OCI-LY1 (cell line): ENCODE measurements around the gene KIF13A.
"Not testable (repeated sequence)": the region's sequence is repeated elsewhere in the genome, so short reads cannot be mapped to it uniquely, and the experiment has no call there.

ENCODE experiments used
- H2AFZ ChIP-seq: fragments of 200-600 bp; sonication (generic), shearing (Covaris generic); 2 replicates; pipeline ENCODE4 v1.6.0; 2014; ENCODE audit warnings: antibody characterized with exemption, mild to moderate bottlenecking, low read length
- H3F3A ChIP-seq: fragments of 200-600 bp; sonication (generic), shearing (Covaris generic); 2 replicates; pipeline ENCODE4 v1.6.0; 2014; ENCODE audit warnings: mild to moderate bottlenecking, antibody characterized with exemption, low read length, moderate library complexity; ENCODE audit not compliant: insufficient read depth
- H3K27ac ChIP-seq: fragments of 200-600 bp; sonication (generic); 2 replicates; pipeline ENCODE4 v1.5.1; 2014; ENCODE audit warnings: low read length, mixed run types, mild to moderate bottlenecking, low read depth; ENCODE audit not compliant: poor library complexity, severe bottlenecking
- H3K27me3 ChIP-seq: fragments of 200-600 bp; sonication (generic); 2 replicates; pipeline ENCODE4 v1.6.0; 2014; ENCODE audit warnings: antibody characterized with exemption, mild to moderate bottlenecking, low read length, moderate library complexity; ENCODE audit not compliant: insufficient read depth
- H3K36me3 ChIP-seq: fragments of 200-600 bp; sonication (generic); 2 replicates; pipeline ENCODE4 v1.6.1; 2014; ENCODE audit warnings: mild to moderate bottlenecking, antibody characterized with exemption, low read length, moderate library complexity, mixed read lengths; ENCODE audit not compliant: insufficient read depth
- H3K4me1 ChIP-seq: fragments of 200-600 bp; sonication (generic); 2 replicates; pipeline ENCODE4 v1.5.1; 2014; ENCODE audit warnings: mild to moderate bottlenecking, low read length, moderate library complexity; ENCODE audit not compliant: insufficient read depth, severe bottlenecking
- H3K4me2 ChIP-seq: fragments of 200-600 bp; sonication (generic), shearing (Covaris generic); 2 replicates; pipeline ENCODE4 v1.6.1; 2014; ENCODE audit warnings: low read length
- H3K4me3 ChIP-seq: fragments of 200-600 bp; sonication (generic); 2 replicates; pipeline ENCODE4 v1.5.1; 2014; ENCODE audit warnings: low read length, low read depth, mild to moderate bottlenecking, mixed read lengths; ENCODE audit not compliant: poor library complexity, severe bottlenecking
- H3K79me2 ChIP-seq: fragments of 200-600 bp; shearing (Covaris generic); 2 replicates; pipeline ENCODE4 v1.6.1; 2016; ENCODE audit warnings: mixed run types, low read length, mixed read lengths; ENCODE audit not compliant: insufficient read depth
- H3K9ac ChIP-seq: fragments of 200-600 bp; sonication (generic), shearing (Covaris generic); 2 replicates; pipeline ENCODE4 v1.6.1; 2014; ENCODE audit warnings: mild to moderate bottlenecking, low read length, mixed read lengths
- H3K9me2 ChIP-seq: fragments of 200-600 bp; sonication (generic), shearing (Covaris generic); 2 replicates; pipeline ENCODE4 v1.6.1; 2014; ENCODE audit warnings: low read depth, mild to moderate bottlenecking, low read length, mixed read lengths
- H3K9me3 ChIP-seq: fragments of 200-600 bp; shearing (Covaris generic); 2 replicates; pipeline ENCODE4 v1.6.1; 2014; ENCODE audit warnings: low read length, mixed read lengths
- H4K20me1 ChIP-seq: fragments of 200-600 bp; sonication (generic), shearing (Covaris generic); 2 replicates; pipeline ENCODE4 v1.6.0; 2016; ENCODE audit warnings: mild to moderate bottlenecking, low read length; ENCODE audit not compliant: insufficient read depth
- CTCF ChIP-seq: fragments of 200-600 bp; sonication (generic), shearing (Covaris generic); IDR thresholded peaks from 2 replicates; pipeline ENCODE4 v1.5.1; 2017; ENCODE audit warnings: mild to moderate bottlenecking, antibody characterized with exemption, low read length, moderate library complexity, mixed read lengths
- EZH2 ChIP-seq: fragments of 200-600 bp; sonication (generic), shearing (Covaris generic); IDR thresholded peaks from 2 replicates; pipeline ENCODE4 v1.8.0; 2017; ENCODE audit warnings: borderline replicate concordance, mixed run types, mild to moderate bottlenecking, antibody characterized with exemption, low read length, moderate library complexity, mixed read lengths

Gene KIF13A

GRCh38 chr6:17979479-17979878, 8.0 kb downstream of the KIF13A start:
- H3K79me2 ChIP-seq: no peaks in the 10 kb centered on the region
- no peak overlapping the region for H3K4me2 ChIP-seq
- no peaks in the 10 kb centered on the region for H3F3A ChIP-seq
- TF ChIP-seq CTCF (no peak), EZH2 (no peak)
- no peak overlapping the region for H2AFZ ChIP-seq
- no peak overlapping the region for H3K9ac ChIP-seq
- H3K9me3 ChIP-seq: no peaks in the 10 kb centered on the region
- no peaks in the 10 kb centered on the region for H3K4me1 ChIP-seq
- no peaks in the 10 kb centered on the region for H3K36me3 ChIP-seq
- H3K27ac ChIP-seq: no peak overlapping the region
- H3K9me2 ChIP-seq: no peaks in the 10 kb centered on the region
- no peaks in the 10 kb centered on the region for H4K20me1 ChIP-seq
- no peak overlapping the region for H3K4me3 ChIP-seq
- no peaks in the 10 kb centered on the region for H3K27me3 ChIP-seq

- H3K4me2 ChIP-seq, H3K27ac ChIP-seq, H3F3A ChIP-seq, H3K4me1 ChIP-seq, H3K9ac ChIP-seq, H4K20me1 ChIP-seq, H3K27me3 ChIP-seq, H3K9me2 ChIP-seq, H3K9me3 ChIP-seq, H2AFZ ChIP-seq, H3K79me2 ChIP-seq, H3K36me3 ChIP-seq, H3K4me3 ChIP-seq: not testable (repeated sequence)
Measured at GRCh38 chr6:17976258-17976657, 11.2 kb downstream of the KIF13A start.

GRCh38 chr6:17974570-17975368, 12.7 kb downstream of the KIF13A start:
- Histone ChIP-seq H3K4me1 (no peaks in the 10 kb centered on the region), H3K4me3 (no peak overlapping the region), H2AFZ (no peak overlapping the region), H3K36me3 (no peaks in the 10 kb centered on the region), H3K9ac (no peak overlapping the region), H3F3A (no peaks in the 10 kb centered on the region), H3K9me3 (no peaks in the 10 kb centered on the region), H3K4me2 (no peak overlapping the region), H3K9me2 (no peaks in the 10 kb centered on the region), H3K79me2 (no peaks in the 10 kb centered on the region), H3K27ac (no peak overlapping the region), H3K27me3 (no peaks in the 10 kb centered on the region), H4K20me1 (no peaks in the 10 kb centered on the region)
- TF ChIP-seq CTCF (no peak), EZH2 (no peak)

- Histone ChIP-seq H3K9ac (no peak overlapping the region), H3K4me2 (no peak overlapping the region), H4K20me1 (no peaks in the 10 kb centered on the region)
Measured at GRCh38 chr6:17972978-17973622, 14.3 kb downstream of the KIF13A start.

More at GRCh38 chr6:17972978-17973622, 14.3 kb downstream of the KIF13A start:
- Histone ChIP-seq H3K4me3 (no peak overlapping the region), H3K9me3 (no peaks in the 10 kb centered on the region), H2AFZ (no peak overlapping the region), H3K27ac (no peak overlapping the region), H3K9me2 (no peaks in the 10 kb centered on the region), H3F3A (no peaks in the 10 kb centered on the region), H3K27me3 (no peaks in the 10 kb centered on the region), H3K79me2 (no peaks in the 10 kb centered on the region), H3K4me1 (no peaks in the 10 kb centered on the region), H3K36me3 (no peaks in the 10 kb centered on the region)
- TF ChIP-seq CTCF (no peak), EZH2 (no peak)
